Liver (tissue), 9 donors: ENCODE results near the gene RELT. TPM values are rescaled to one million over a fixed set of nuclear protein-coding genes. Genes with fewer than 3 reads are reported as not detected.
A peak's percentile ranks its signal among the peaks of the same experiment; 100 is the strongest.

Source experiments
- DNase-seq: peaks from one replicate; pipeline ENCODE4 v3.0.0-alpha.2; 2017; ENCODE audit warnings: low spot score
- H3K27ac ChIP-seq, 2 donors: one replicate each; pipeline ENCODE4 v1.7.0; 2013; ENCODE audit warnings: inconsistent platforms in 2 of 2, low read length in 2 of 2, control low read depth in 1 of 2, low read depth in 1 of 2, mild to moderate bottlenecking in 1 of 2
- H3K27me3 ChIP-seq, 4 donors: one replicate each; pipeline versions ENCODE4 v1.6.1 to v1.7.0; 2013; ENCODE audit warnings: low read length in 3 of 4, inconsistent platforms in 1 of 4, mild to moderate bottlenecking in 1 of 4, moderate library complexity in 1 of 4; ENCODE audit not compliant: control insufficient read depth in 4 of 4, insufficient read depth in 4 of 4
- H3K36me3 ChIP-seq, 4 donors: one replicate each; pipeline versions ENCODE4 v1.6.1 to v1.7.0; 2013; ENCODE audit warnings: low read length in 3 of 4, mild to moderate bottlenecking in 3 of 4, low read depth in 1 of 4, moderate library complexity in 1 of 4; ENCODE audit not compliant: control insufficient read depth in 4 of 4, insufficient read depth in 3 of 4
- H3K4me1 ChIP-seq, 4 donors: one replicate each; pipeline versions ENCODE4 v1.6.1 to v1.7.0; 2013; ENCODE audit warnings: low read length in 3 of 4, mild to moderate bottlenecking in 3 of 4, moderate library complexity in 1 of 4; ENCODE audit not compliant: control insufficient read depth in 4 of 4, insufficient read depth in 4 of 4
- H3K4me3 ChIP-seq, 3 donors: one replicate each; pipeline versions ENCODE4 v1.6.1 to v1.7.0; 2013; ENCODE audit warnings: low read length in 3 of 3, control low read depth in 1 of 3, low read depth in 1 of 3, mild to moderate bottlenecking in 1 of 3
- H3K9ac ChIP-seq, 2 donors: one replicate each; pipeline ENCODE4 v1.7.0; 2013; ENCODE audit warnings: low read length in 2 of 2, mild to moderate bottlenecking in 2 of 2, moderate library complexity in 2 of 2, control low read depth in 1 of 2, low read depth in 1 of 2
- H3K9me3 ChIP-seq, 4 donors: one replicate each; pipeline versions ENCODE4 v1.6.1 to v1.7.0; 2013; ENCODE audit warnings: low read length in 3 of 4; ENCODE audit not compliant: control insufficient read depth in 4 of 4
- EGR1 ChIP-seq, 2 donors: IDR thresholded peaks; 2 replicates each; pipeline ENCODE4 v1.6.1; 2016 to 2018; ENCODE audit warnings: antibody characterized with exemption in 2 of 2, low read depth in 2 of 2
- FOXA1 ChIP-seq: IDR thresholded peaks from 2 replicates; pipeline ENCODE4 v1.6.1; 2016; ENCODE audit warnings: antibody characterized with exemption
- FOXA2 ChIP-seq: IDR thresholded peaks from 2 replicates; pipeline ENCODE4 v1.6.1; 2016; ENCODE audit warnings: antibody characterized with exemption
- GABPA ChIP-seq, 2 donors: IDR thresholded peaks in 1 of 2; conservative IDR thresholded peaks in 1 of 2; 2 replicates each; pipeline ENCODE4 v1.6.1; 2016; ENCODE audit warnings: antibody characterized with exemption in 2 of 2, mild to moderate bottlenecking in 1 of 2, moderate library complexity in 1 of 2
- HNF4A ChIP-seq, 2 donors: conservative IDR thresholded peaks; 2 replicates each; pipeline ENCODE4 v1.6.1; 2016; ENCODE audit warnings: antibody characterized with exemption in 2 of 2, mild to moderate bottlenecking in 2 of 2
- HNF4G ChIP-seq: IDR thresholded peaks from 2 replicates; pipeline ENCODE4 v1.6.1; 2016; ENCODE audit warnings: antibody characterized with exemption
- JUND ChIP-seq, 2 donors: IDR thresholded peaks; 2 replicates each; pipeline ENCODE4 v1.6.1; 2016; ENCODE audit warnings: antibody characterized with exemption in 2 of 2
- NR2F2 ChIP-seq: IDR thresholded peaks from 2 replicates; pipeline ENCODE4 v1.6.1; 2016; ENCODE audit warnings: antibody characterized with exemption
- RAD21 ChIP-seq, 2 donors: IDR thresholded peaks; 2 replicates each; pipeline ENCODE4 v1.6.1; 2016; ENCODE audit warnings: antibody characterized with exemption in 2 of 2, mild to moderate bottlenecking in 2 of 2
- RXRA ChIP-seq, 2 donors: IDR thresholded peaks; 2 replicates each; pipeline ENCODE4 v1.6.1; 2017 to 2018; ENCODE audit warnings: antibody characterized with exemption in 2 of 2, mild to moderate bottlenecking in 1 of 2
- SP1 ChIP-seq: IDR thresholded peaks from 2 replicates; pipeline ENCODE4 v1.6.1; 2018; ENCODE audit warnings: antibody characterized with exemption, mild to moderate bottlenecking
- TAF1 ChIP-seq: conservative IDR thresholded peaks from 2 replicates; pipeline ENCODE4 v1.6.1; 2016; ENCODE audit warnings: antibody characterized with exemption, mild to moderate bottlenecking
- YY1 ChIP-seq: IDR thresholded peaks from 2 replicates; pipeline ENCODE4 v1.6.1; 2016; ENCODE audit warnings: antibody characterized with exemption, mild to moderate bottlenecking
- WGBS: extraction: QIAGEN DNeasy Blood & Tissue Kit; methylation state at CpG from one replicate; pipeline ENCODE4 v1.1.7; 2013; 5-methylcytosine and 5-hydroxymethylcytosine counted together
- polyA plus RNA-seq, 2 donors: library from polyadenylated mRNA; stranded (reverse) in 1 of 2; unstranded in 1 of 2; fragments of 200-250 nt in 1 of 2; fragments of >200 nt in 1 of 2; fragmentation: Nextera tagmentation in 1 of 2; extraction: Ambion mirVana in 1 of 2; gene quantifications; one replicate each; pipeline versions ENCODE4 v1.2.1 to v1.2.3, GENCODE V29; 2013 to 2015
- total RNA-seq, 2 donors: library from RNA; depleted of rRNA; stranded (reverse); fragments of >200 nt; gene quantifications; one replicate each; pipeline ENCODE4 v1.2.3, GENCODE V29; 2014
- TF ChIP-seq, protein P1 (sequence below): IDR thresholded peaks from 2 replicates; pipeline ENCODE4 v1.6.1; 2016; ENCODE audit warnings: antibody characterized with exemption
- TF ChIP-seq, protein P2 (sequence below): IDR thresholded peaks from 2 replicates; pipeline ENCODE4 v1.6.1; 2016; ENCODE audit warnings: antibody characterized with exemption
- TF ChIP-seq, protein P3 (sequence below): IDR thresholded peaks from 2 replicates; pipeline ENCODE4 v1.6.1; 2016; ENCODE audit warnings: antibody characterized with exemption, mild to moderate bottlenecking
- TF ChIP-seq, protein P4 (sequence below): IDR thresholded peaks from 2 replicates; pipeline ENCODE4 v1.6.1; 2016; ENCODE audit warnings: antibody characterized with exemption
- donor health status: healthy.
- donor health status: healthy.
- donor health status: healthy.
- donor health status: healthy.
- donor health status: healthy.

Gene RELT
- total and polyA plus RNA-seq, 4 donors, result 0.21 to 8.0 (median 2.3) TPM

DNA sequence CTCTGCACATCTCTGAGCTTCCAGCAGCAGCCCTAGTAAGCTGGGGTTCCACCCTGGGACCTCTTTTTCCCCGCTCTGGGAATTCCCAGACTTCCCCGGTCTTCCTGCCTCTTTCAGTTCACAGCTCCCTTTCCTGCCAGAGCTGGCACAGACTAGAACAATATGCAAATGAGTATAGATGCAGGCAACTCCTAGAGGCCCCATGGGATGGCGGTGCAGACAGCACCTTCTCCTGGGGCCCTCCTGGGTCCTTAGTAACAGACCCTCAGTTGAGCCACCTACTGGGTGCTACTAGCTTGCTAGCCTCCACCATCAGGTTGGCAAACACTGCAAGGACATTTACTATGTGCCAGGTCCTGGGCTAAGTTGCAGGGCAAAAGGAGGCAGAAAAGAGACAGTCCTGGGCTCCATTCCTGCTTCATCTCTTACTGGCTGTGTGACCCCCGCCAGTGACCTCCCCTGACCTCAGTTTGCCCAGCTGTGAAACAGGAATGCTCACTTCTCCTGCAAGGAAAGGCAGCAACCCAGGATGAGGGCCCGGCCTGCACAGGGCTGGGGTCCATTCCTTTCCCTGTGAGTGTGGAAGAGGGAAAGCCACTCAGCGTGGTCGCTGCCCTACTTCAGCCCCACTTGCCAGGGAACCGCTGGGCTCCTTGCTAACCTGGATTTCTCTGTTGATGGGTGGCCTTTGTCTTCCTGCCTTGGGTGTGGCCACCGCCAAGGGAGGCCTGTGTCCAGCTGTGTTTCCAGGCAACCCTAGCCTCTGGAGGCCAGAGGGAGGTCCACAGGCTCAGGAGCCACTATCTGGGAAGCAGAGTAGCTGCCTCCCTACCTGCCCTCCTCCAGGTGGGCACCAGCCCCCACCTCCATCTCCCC, 7.3 kb downstream of the RELT start:
- Histone ChIP-seq H3K36me3 (no peaks in the 10 kb centered on the region), H3K27me3 (no peaks in the 10 kb centered on the region), H3K27ac (no peak overlapping the region), H3K4me1 (peaks cover 0 to 23% (median 0%) of the 10 kb centered on the region in 4 donors), H3K9ac (no peak overlapping the region), H3K4me3 (no peak overlapping the region), H3K9me3 (no peaks in the 10 kb centered on the region)
- no peak for TF ChIP-seq RXRA (IDR thresholded peaks at IDR 0.05)
- no peak for TF ChIP-seq RAD21 (IDR thresholded peaks at IDR 0.05)
- TF ChIP-seq HNF4A (conservative IDR thresholded peaks at IDR 0.05), result no peak
- no peak for TF ChIP-seq FOXA2
- TF ChIP-seq, protein P1, sequence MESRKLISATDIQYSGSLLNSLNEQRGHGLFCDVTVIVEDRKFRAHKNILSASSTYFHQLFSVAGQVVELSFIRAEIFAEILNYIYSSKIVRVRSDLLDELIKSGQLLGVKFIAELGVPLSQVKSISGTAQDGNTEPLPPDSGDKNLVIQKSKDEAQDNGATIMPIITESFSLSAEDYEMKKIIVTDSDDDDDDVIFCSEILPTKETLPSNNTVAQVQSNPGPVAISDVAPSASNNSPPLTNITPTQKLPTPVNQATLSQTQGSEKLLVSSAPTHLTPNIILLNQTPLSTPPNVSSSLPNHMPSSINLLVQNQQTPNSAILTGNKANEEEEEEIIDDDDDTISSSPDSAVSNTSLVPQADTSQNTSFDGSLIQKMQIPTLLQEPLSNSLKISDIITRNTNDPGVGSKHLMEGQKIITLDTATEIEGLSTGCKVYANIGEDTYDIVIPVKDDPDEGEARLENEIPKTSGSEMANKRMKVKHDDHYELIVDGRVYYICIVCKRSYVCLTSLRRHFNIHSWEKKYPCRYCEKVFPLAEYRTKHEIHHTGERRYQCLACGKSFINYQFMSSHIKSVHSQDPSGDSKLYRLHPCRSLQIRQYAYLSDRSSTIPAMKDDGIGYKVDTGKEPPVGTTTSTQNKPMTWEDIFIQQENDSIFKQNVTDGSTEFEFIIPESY, result no peak
- DNase-seq, result no peak
- WGBS, result 77% methylated on average over 9 of the region's 9 CpGs

DNA sequence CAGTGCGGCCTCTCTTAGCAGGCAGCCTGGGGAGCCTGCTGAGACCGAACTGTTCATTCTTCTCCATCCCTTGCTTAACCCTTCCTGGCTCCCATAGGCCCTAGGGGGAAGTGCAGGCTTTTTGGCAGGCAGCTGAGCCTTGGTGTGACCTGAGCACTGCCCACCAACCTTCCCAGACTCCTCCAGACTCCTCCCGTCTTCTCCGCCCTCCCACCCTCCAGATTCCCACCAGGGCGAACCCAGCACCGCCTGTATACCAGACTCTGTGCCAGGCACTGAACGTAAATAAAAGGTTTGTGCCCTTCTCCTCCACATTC, 7.9 kb downstream of the RELT start:
- H3K9ac ChIP-seq, result no peak overlapping the region
- H3K4me3 ChIP-seq, result no peak overlapping the region
- TF ChIP-seq RAD21 (IDR thresholded peaks at IDR 0.05), result no peak
- TF ChIP-seq, protein P2, sequence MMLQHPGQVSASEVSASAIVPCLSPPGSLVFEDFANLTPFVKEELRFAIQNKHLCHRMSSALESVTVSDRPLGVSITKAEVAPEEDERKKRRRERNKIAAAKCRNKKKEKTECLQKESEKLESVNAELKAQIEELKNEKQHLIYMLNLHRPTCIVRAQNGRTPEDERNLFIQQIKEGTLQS, result no peak
- no peak for TF ChIP-seq HNF4A (conservative IDR thresholded peaks at IDR 0.05)
- TF ChIP-seq SP1, result no peak
- no peak for TF ChIP-seq RXRA (IDR thresholded peaks at IDR 0.05)
- TF ChIP-seq TAF1, result no peak
- no peak for TF ChIP-seq GABPA (IDR thresholded peaks at IDR 0.05 in 1 of 2, conservative IDR thresholded peaks at IDR 0.05 in 1 of 2)
- no peak overlapping the region for H3K27ac ChIP-seq
- no peaks in the 10 kb centered on the region for H3K27me3 ChIP-seq
- H3K4me1 ChIP-seq, result peaks cover 0 to 23% (median 0%) of the 10 kb centered on the region in 4 donors
- DNase-seq, result no peak
- H3K36me3 ChIP-seq, result no peaks in the 10 kb centered on the region
- WGBS, result 96% methylated on average over 7 of the region's 7 CpGs
- H3K9me3 ChIP-seq, result no peaks in the 10 kb centered on the region

DNA sequence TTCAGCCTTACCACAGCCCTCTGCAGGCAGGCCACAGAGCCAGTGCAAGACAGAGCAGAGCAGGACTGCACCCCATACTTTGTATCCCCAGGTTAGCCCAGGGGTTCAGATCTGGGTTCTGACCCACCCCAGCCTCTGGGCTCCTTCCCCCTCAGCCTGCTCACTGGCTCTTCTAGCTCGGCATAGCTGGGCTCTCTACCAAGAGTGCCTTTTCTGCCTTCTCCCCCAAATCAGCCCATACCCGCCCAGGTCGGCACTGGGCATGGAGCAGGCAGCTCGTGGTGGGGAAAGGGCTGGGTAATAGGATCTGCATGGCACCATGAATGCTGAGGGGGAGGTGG, 8.3 kb downstream of the RELT start:
- Histone ChIP-seq H3K27me3 (no peaks in the 10 kb centered on the region), H3K27ac (peak overlapping the region; percentile 56 to 65), H3K4me3 (no peak overlapping the region), H3K9me3 (no peaks in the 10 kb centered on the region), H3K4me1 (peaks cover 0 to 23% (median 0%) of the 10 kb centered on the region in 4 donors), H3K36me3 (no peaks in the 10 kb centered on the region), H3K9ac (no peak overlapping the region)
- TF ChIP-seq HNF4A (conservative IDR thresholded peaks at IDR 0.05), result no peak
- no peak for TF ChIP-seq TAF1
- no peak for TF ChIP-seq EGR1 (IDR thresholded peaks at IDR 0.05; ENCODE audit: low read depth in 2 of 2)
- TF ChIP-seq FOXA1, result no peak
- no peak for TF ChIP-seq RAD21 (IDR thresholded peaks at IDR 0.05)
- no peak for TF ChIP-seq SP1
- no peak for TF ChIP-seq RXRA (IDR thresholded peaks at IDR 0.05)
- TF ChIP-seq YY1, result no peak
- TF ChIP-seq, protein P3, sequence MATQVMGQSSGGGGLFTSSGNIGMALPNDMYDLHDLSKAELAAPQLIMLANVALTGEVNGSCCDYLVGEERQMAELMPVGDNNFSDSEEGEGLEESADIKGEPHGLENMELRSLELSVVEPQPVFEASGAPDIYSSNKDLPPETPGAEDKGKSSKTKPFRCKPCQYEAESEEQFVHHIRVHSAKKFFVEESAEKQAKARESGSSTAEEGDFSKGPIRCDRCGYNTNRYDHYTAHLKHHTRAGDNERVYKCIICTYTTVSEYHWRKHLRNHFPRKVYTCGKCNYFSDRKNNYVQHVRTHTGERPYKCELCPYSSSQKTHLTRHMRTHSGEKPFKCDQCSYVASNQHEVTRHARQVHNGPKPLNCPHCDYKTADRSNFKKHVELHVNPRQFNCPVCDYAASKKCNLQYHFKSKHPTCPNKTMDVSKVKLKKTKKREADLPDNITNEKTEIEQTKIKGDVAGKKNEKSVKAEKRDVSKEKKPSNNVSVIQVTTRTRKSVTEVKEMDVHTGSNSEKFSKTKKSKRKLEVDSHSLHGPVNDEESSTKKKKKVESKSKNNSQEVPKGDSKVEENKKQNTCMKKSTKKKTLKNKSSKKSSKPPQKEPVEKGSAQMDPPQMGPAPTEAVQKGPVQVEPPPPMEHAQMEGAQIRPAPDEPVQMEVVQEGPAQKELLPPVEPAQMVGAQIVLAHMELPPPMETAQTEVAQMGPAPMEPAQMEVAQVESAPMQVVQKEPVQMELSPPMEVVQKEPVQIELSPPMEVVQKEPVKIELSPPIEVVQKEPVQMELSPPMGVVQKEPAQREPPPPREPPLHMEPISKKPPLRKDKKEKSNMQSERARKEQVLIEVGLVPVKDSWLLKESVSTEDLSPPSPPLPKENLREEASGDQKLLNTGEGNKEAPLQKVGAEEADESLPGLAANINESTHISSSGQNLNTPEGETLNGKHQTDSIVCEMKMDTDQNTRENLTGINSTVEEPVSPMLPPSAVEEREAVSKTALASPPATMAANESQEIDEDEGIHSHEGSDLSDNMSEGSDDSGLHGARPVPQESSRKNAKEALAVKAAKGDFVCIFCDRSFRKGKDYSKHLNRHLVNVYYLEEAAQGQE, result no peak
- TF ChIP-seq HNF4G, result no peak
- TF ChIP-seq JUND (IDR thresholded peaks at IDR 0.05), result no peak
- no peak for TF ChIP-seq GABPA (IDR thresholded peaks at IDR 0.05 in 1 of 2, conservative IDR thresholded peaks at IDR 0.05 in 1 of 2)
- TF ChIP-seq, protein P2, result no peak
- TF ChIP-seq, protein P4, sequence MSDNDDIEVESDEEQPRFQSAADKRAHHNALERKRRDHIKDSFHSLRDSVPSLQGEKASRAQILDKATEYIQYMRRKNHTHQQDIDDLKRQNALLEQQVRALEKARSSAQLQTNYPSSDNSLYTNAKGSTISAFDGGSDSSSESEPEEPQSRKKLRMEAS, result no peak
- TF ChIP-seq NR2F2, result no peak
- no peak for DNase-seq
- WGBS, result 87% methylated on average over 4 of the region's 4 CpGs
